H1 (cell line): ENCODE measurements around the gene NTRK1. TPM values are rescaled to one million over a fixed set of nuclear protein-coding genes. Genes with fewer than 3 reads are reported as not detected.

Experiments used
- CTCF ChIA-PET: fragments of 300-600 bp; sonication (Branson Sonifier 250); formaldehyde crosslinking; loops from one replicate; lab custom pipeline; 2021; ENCODE audit not compliant: partially characterized antibody; lab: Charles Lee
- POLR2A ChIA-PET: fragments of 300-600 bp; sonication (Branson Sonifier 250); formaldehyde crosslinking; loops from one replicate; lab custom pipeline; 2021; ENCODE audit warnings: inconsistent platforms; ENCODE audit not compliant: partially characterized antibody; lab: Charles Lee
- DNase-seq, 2 experiments: peaks; one replicate each; pipeline versions ENCODE4 v3.0.0 to v3.0.0-alpha.2; 2010 to 2022; ENCODE audit warnings: low spot score in 2 of 2, low read depth in 1 of 2, mixed read lengths in 1 of 2
- FAIRE-seq: peaks from 2 replicates; lab custom pipeline; 2011; peaks lifted over from hg19 to GRCh38; lab: Jason Lieb, UNC
- H2AFZ ChIP-seq: 2 replicates; pipeline ENCODE4 v1.8.1; 2012; ENCODE audit warnings: low read length, inconsistent platforms
- H2AK5ac ChIP-seq: 2 replicates; pipeline ENCODE4 v1.6.1; 2013; ENCODE audit warnings: low read depth, low read length
- H2BK120ac ChIP-seq: replicated peaks from 2 replicates; pipeline ENCODE3; 2013; ENCODE audit warnings: low read depth, low read length, inconsistent platforms
- H2BK12ac ChIP-seq: 2 replicates; pipeline ENCODE4 v1.6.1; 2013; ENCODE audit warnings: low read depth, low read length
- H2BK15ac ChIP-seq: 2 replicates; pipeline ENCODE4 v1.6.1; 2013; ENCODE audit warnings: low read length
- H2BK20ac ChIP-seq: 2 replicates; pipeline ENCODE4 v1.6.1; 2013; ENCODE audit warnings: low read length
- H2BK5ac ChIP-seq: 2 replicates; pipeline ENCODE4 v1.6.1; 2013; ENCODE audit warnings: low read depth, low read length
- H3K14ac ChIP-seq: 2 replicates; pipeline ENCODE4 v1.6.1; 2013; ENCODE audit warnings: inconsistent platforms; ENCODE audit not compliant: insufficient read length
- H3K18ac ChIP-seq: 2 replicates; pipeline ENCODE4 v1.6.1; 2013; ENCODE audit warnings: low read length; ENCODE audit errors: extremely low read depth
- H3K23ac ChIP-seq: 2 replicates; pipeline ENCODE4 v1.6.1; 2013; ENCODE audit warnings: inconsistent platforms; ENCODE audit not compliant: insufficient read length
- H3K23me2 ChIP-seq: 2 replicates; pipeline ENCODE4 v1.6.1; 2013; ENCODE audit warnings: low read depth, low read length
- H3K27ac ChIP-seq: 2 replicates; pipeline ENCODE4 v1.6.1; 2011; ENCODE audit warnings: low read depth, low read length, inconsistent platforms
- H3K27me3 ChIP-seq, 4 experiments: replicated peaks in 1 of 4; 1 replicate in 1 of 4; 2 replicates in 3 of 4; pipeline versions ENCODE4 v1.6.1 to v1.8.1; 2011 to 2013; ENCODE audit warnings: low read length in 3 of 4, mild to moderate bottlenecking in 3 of 4, inconsistent platforms in 2 of 4, mixed read lengths in 2 of 4, moderate library complexity in 1 of 4; ENCODE audit not compliant: control insufficient read depth in 3 of 4, insufficient read depth in 3 of 4; ENCODE audit errors: extremely low read depth in 1 of 4
- H3K36me3 ChIP-seq, 4 experiments: 2 replicates each; pipeline versions ENCODE4 v1.6.1 to v1.8.1; 2011 to 2013; ENCODE audit warnings: mild to moderate bottlenecking in 4 of 4, low read length in 3 of 4, moderate library complexity in 2 of 4, control low read depth in 1 of 4, inconsistent platforms in 1 of 4; ENCODE audit not compliant: insufficient read depth in 4 of 4, control insufficient read depth in 2 of 4
- H3K4ac ChIP-seq: replicated peaks from 2 replicates; pipeline ENCODE3; 2013; ENCODE audit warnings: low read length, low read depth, mixed read lengths, inconsistent platforms; ENCODE audit not compliant: insufficient read length
- H3K4me1 ChIP-seq, 4 experiments: replicated peaks in 1 of 4; 1 replicate in 1 of 4; 2 replicates in 3 of 4; pipeline versions ENCODE4 v1.6.1 to v1.8.1; 2011 to 2013; ENCODE audit warnings: low read length in 3 of 4, inconsistent platforms in 2 of 4, mixed read lengths in 1 of 4; ENCODE audit not compliant: insufficient read depth in 4 of 4, control insufficient read depth in 3 of 4
- H3K4me2 ChIP-seq, 2 experiments: 2 replicates each; pipeline versions ENCODE4 v1.6.1 to v1.8.1; 2011 to 2013; ENCODE audit warnings: low read depth in 2 of 2, low read length in 2 of 2, control low read depth in 1 of 2, inconsistent platforms in 1 of 2, mild to moderate bottlenecking in 1 of 2; ENCODE audit not compliant: insufficient read depth in 1 of 2
- H3K4me3 ChIP-seq, 4 experiments: fragments of 200-600, 300-600 bp in 1 of 4; sonication (generic), shearing (Covaris generic), sonication (Bioruptor Twin) in 1 of 4; 2 replicates each; pipeline versions ENCODE4 v1.5.1 to v1.8.1; 2011 to 2016; ENCODE audit warnings: low read length in 4 of 4, low read depth in 3 of 4, control low read depth in 2 of 4, inconsistent platforms in 2 of 4, mild to moderate bottlenecking in 2 of 4, mixed read lengths in 1 of 4, moderate library complexity in 1 of 4; ENCODE audit not compliant: insufficient read depth in 2 of 4; ENCODE audit errors: extremely low read depth in 1 of 4
- H3K56ac ChIP-seq: replicated peaks from 2 replicates; pipeline ENCODE3; 2013; ENCODE audit warnings: low read depth, mild to moderate bottlenecking, mixed read lengths, low read length, inconsistent platforms; ENCODE audit not compliant: insufficient read length
- H3K79me1 ChIP-seq: 2 replicates; pipeline ENCODE4 v1.6.1; 2013; ENCODE audit warnings: low read depth, low read length, control low read depth
- H3K79me2 ChIP-seq, 2 experiments: 2 replicates each; pipeline versions ENCODE4 v1.6.1 to v1.8.1; 2012 to 2013; ENCODE audit warnings: low read length in 2 of 2, mild to moderate bottlenecking in 2 of 2, inconsistent platforms in 1 of 2; ENCODE audit not compliant: insufficient read depth in 2 of 2, control insufficient read depth in 1 of 2
- H3K9ac ChIP-seq, 4 experiments: replicated peaks in 1 of 4; 1 replicate in 1 of 4; 2 replicates in 3 of 4; pipeline versions ENCODE4 v1.6.1 to v1.8.1; 2011 to 2013; ENCODE audit warnings: low read depth in 3 of 4, low read length in 3 of 4, control low read depth in 2 of 4, mild to moderate bottlenecking in 2 of 4, moderate library complexity in 2 of 4, inconsistent platforms in 1 of 4; ENCODE audit errors: extremely low read depth in 1 of 4
- H3K9me3 ChIP-seq, 2 experiments: 2 replicates each; pipeline versions ENCODE4 v1.6.1 to v1.8.1; 2012 to 2013; ENCODE audit warnings: mild to moderate bottlenecking in 2 of 2, moderate library complexity in 2 of 2, control low read depth in 1 of 2, inconsistent platforms in 1 of 2, low read depth in 1 of 2, low read length in 1 of 2, mixed read lengths in 1 of 2; ENCODE audit not compliant: insufficient read depth in 2 of 2
- H4K20me1 ChIP-seq, 2 experiments: replicated peaks in 1 of 2; 2 replicates each; pipeline versions ENCODE3 to v1.8.1; 2011 to 2013; ENCODE audit warnings: inconsistent platforms in 2 of 2, low read length in 2 of 2, mild to moderate bottlenecking in 1 of 2; ENCODE audit not compliant: insufficient read depth in 2 of 2, control insufficient read depth in 1 of 2
- H4K5ac ChIP-seq: 2 replicates; pipeline ENCODE4 v1.6.1; 2013; ENCODE audit warnings: low read length, low read depth, mixed read lengths, inconsistent platforms; ENCODE audit not compliant: insufficient read length
- H4K8ac ChIP-seq: 2 replicates; pipeline ENCODE4 v1.8.0; 2013; ENCODE audit warnings: mild to moderate bottlenecking, moderate library complexity, low read length, inconsistent platforms; ENCODE audit not compliant: insufficient read depth; ENCODE audit errors: extremely low read depth
- H4K91ac ChIP-seq: replicated peaks from 2 replicates; pipeline ENCODE3; 2013; ENCODE audit warnings: low read length, mixed read lengths, inconsistent platforms; ENCODE audit not compliant: insufficient read length
- EZH2 ChIP-seq: fragments of 200-600 bp; sonication (generic); IDR thresholded peaks from 2 replicates; pipeline ENCODE4 v1.7.1; 2012; ENCODE audit warnings: low read depth, mild to moderate bottlenecking, moderate library complexity, low read length, inconsistent platforms; ENCODE audit not compliant: severe bottlenecking
- GTF2F1 ChIP-seq: IDR thresholded peaks from 2 replicates; pipeline ENCODE4 v1.6.1; 2012; ENCODE audit warnings: low read depth, low read length, improper control_type of control experiment, borderline replicate concordance
- SUZ12 ChIP-seq: fragments of 200-600 bp; sonication (generic); IDR thresholded peaks from 2 replicates; pipeline ENCODE4 v1.6.1; 2012; ENCODE audit warnings: mild to moderate bottlenecking, inconsistent platforms, low read length, moderate library complexity, mixed read lengths
- WGBS, 2 experiments: shearing (Covaris generic) in 1 of 2; methylation state at CpG; one replicate each; pipeline versions ENCODE4 v1.1.6 to v1.1.7; 2013 to 2015; ENCODE audit warnings: low lambda C conversion rate in 2 of 2, mixed read lengths in 2 of 2, inconsistent platforms in 1 of 2, low coverage in 1 of 2, missing lambda C conversion rate in 1 of 2; ENCODE audit not compliant: insufficient replicate concordance in 2 of 2, insufficient coverage in 1 of 2, insufficient read length in 1 of 2; ENCODE audit errors: extremely low coverage in 1 of 2, missing lambda C conversion rate in 1 of 2; 5-methylcytosine and 5-hydroxymethylcytosine counted together
- polyA plus RNA-seq, 7 experiments: library from polyadenylated mRNA; depleted of rRNA in 3 of 7; stranded (reverse) in 5 of 7; unstranded in 2 of 7; fragments of >200 nt in 5 of 7; fragments of 200-250 nt in 2 of 7; gene quantifications; 1 replicate in 5 of 7; 2 replicates in 1 of 7; 4 replicates in 1 of 7; pipeline versions ENCODE4 v1.2.1 to v1.2.3, GENCODE V29; 2011 to 2013; ENCODE audit warnings: missing spikeins in 2 of 7, mixed read lengths in 2 of 7
- total RNA-seq: library from RNA; stranded (reverse); fragmentation: NEBNext Ultra II Directional; extraction: Animal tissue kit (Norgen Biotek cat#: 25700); gene quantifications from 2 replicates; pipeline ENCODE4 v1.2.1, GENCODE V29; 2021

NTRK1 gene
- total and polyA plus RNA-seq, 2 of the 8 experiments (the other 6 are each of a cell fraction or from before 2014, with no cell fraction given) = 0.12 to 0.24 TPM

DNA sequence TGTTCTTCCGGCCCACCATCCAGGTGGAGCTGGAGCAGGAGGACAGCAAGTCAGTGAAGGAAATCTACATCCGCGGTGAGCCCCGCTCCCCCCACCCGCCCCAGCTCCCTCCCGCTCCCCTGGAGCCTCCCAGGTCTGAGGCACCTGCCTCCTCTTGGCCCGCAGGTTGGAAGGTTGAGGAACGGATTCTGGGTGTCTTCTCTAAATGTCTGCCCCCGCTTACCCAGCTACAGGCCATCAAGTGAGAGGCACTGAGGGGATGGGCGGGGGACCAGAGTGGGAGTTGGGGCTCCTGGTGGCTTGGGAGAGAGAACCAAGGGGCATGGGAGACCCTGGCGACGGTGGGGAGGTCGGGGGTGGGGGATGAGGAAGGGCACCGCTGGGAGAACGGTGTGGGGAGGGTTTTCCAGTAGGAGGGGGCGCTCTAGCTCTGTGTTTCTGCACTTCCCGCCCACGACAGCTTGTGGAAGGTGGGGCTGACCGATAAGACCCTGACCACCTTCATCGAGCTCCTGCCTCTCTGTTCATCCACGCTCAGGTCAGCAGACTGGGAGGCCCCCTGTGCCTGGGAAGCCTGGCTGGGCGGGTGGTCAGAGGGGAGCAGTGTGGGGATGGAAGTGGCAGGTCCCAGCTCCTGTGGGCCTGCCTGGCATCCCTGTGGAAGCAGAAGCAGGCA, 64.0 kb downstream of the NTRK1 start:
- H3K18ac ChIP-seq = peak overlapping the region; percentile 60; the same call in 1 of the 2 replicates
- H2BK20ac ChIP-seq = peak overlapping the region; percentile 61; the same call in 1 of the 2 replicates
- POLR2A ChIA-PET = interaction anchor here (0.6 to 2.3 kb wide), 8 partner anchors 11 to 216 kb away, joined by 3 to 10 read pairs (median 4); no protein-coding TSS in a partner anchor
- H2BK5ac ChIP-seq = peak overlapping the region; percentile 16; the same call in 1 of the 2 replicates
- peak overlapping the region; percentile 94 to 98 for H3K4me2 ChIP-seq
- H3K14ac ChIP-seq = no peak overlapping the region
- DNase-seq (no peak), FAIRE-seq (no peak)
- no peak overlapping the region for H2BK120ac ChIP-seq
- H3K4me1 ChIP-seq = peaks cover 3 to 23% (median 10%) of the 10 kb centered on the region in 4 experiments; a peak in 6 of 7 replicates
- H3K79me2 ChIP-seq = no peaks in the 10 kb centered on the region
- H3K9me3 ChIP-seq = no peaks in the 10 kb centered on the region
- peaks cover 75 to 98% (median 92%) of the 10 kb centered on the region in 4 experiments for H3K27me3 ChIP-seq
- no peak overlapping the region for H3K27ac ChIP-seq
- no peak overlapping the region for H4K8ac ChIP-seq
- H4K5ac ChIP-seq = no peak overlapping the region
- H2AFZ ChIP-seq = no peak overlapping the region
- H2AK5ac ChIP-seq = no peak overlapping the region
- no peak overlapping the region for H3K23ac ChIP-seq
- peaks cover 4 to 19% of the 10 kb centered on the region in 2 experiments for H4K20me1 ChIP-seq
- peaks cover 9% of the 10 kb centered on the region; the same call in 1 of the 2 replicates for H3K23me2 ChIP-seq
- no peak overlapping the region for H2BK12ac ChIP-seq
- H3K56ac ChIP-seq = no peak overlapping the region
- no peak overlapping the region for H3K4ac ChIP-seq
- WGBS, 2 experiments = 12% methylated on average over 14 of the region's 22 CpGs; no CpG with 5 or more reads in 1 of the 2 experiments
- peak overlapping the region; percentile 81; the same call in 1 of the 2 replicates for H2BK15ac ChIP-seq
- H4K91ac ChIP-seq = no peak overlapping the region
- no peaks in the 10 kb centered on the region for H3K79me1 ChIP-seq
- peak overlapping the region; percentile 35 to 63 (median 42); a peak in 7 of 8 replicates for H3K4me3 ChIP-seq
- TF ChIP-seq GTF2F1 (no peak), SUZ12 (peak; percentile 13), EZH2 (peak; percentile 44)
- no peak overlapping the region for H3K9ac ChIP-seq
- no peaks in the 10 kb centered on the region for H3K36me3 ChIP-seq
- CTCF ChIA-PET = interaction anchor here (0.8 to 11.8 kb wide), 15 partner anchors 8 to 301 kb away, joined by 3 to 287 read pairs (median 6); partner anchors contain the start of genes INSRR, NTRK1 and PEAR1
